ENCODE measurements around the gene IL31. TPM values are rescaled to one million over a fixed set of nuclear protein-coding genes. Genes with fewer than 3 reads are reported as not detected.

The IL31 gene
- total RNA-seq, 4 donors from 2014 or later = not detected

DNA sequence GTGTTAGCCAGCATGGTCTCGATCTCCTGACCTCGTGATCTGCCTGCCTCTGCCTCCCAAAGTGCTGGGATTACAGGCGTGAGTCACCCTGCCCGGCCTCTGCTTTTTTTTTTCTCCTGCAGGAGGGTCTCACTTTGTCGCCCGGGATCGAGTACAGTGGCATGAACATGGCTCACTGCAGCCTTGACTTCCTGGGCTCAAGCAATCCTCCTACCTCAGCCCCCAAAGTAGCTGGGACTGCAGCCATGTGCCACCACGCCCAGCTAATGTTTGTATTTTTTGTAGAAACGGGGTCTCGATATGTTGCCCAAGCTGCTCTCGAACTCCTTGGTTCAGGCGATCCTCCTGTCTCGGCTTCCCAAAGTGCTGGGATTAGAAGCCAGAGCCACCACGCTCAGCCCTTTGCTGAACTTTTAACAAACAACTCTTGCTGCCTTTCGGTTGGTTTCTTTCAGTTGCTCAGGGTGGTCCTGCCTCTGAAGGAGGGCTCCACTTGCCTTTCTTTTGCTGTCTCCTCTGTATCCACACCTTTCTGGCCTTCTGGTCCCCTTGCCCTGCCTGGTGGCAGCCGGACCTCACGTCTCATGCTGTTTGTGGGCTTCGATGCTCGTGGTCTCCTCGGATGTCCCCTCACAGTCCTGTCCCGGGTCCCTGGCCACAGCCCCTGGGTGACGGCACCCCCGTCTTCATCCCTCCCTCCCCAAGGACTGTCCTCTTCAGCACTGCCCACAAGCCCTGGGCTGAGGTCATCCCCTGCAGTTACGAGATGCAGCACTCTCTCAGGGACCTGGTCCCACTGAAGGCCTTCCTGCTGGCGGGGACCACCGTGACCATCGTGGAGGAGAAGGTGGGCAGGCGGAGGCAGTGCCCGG lies 25.7 kb upstream of the IL31 start:
- TF ChIP-seq, protein P1, sequence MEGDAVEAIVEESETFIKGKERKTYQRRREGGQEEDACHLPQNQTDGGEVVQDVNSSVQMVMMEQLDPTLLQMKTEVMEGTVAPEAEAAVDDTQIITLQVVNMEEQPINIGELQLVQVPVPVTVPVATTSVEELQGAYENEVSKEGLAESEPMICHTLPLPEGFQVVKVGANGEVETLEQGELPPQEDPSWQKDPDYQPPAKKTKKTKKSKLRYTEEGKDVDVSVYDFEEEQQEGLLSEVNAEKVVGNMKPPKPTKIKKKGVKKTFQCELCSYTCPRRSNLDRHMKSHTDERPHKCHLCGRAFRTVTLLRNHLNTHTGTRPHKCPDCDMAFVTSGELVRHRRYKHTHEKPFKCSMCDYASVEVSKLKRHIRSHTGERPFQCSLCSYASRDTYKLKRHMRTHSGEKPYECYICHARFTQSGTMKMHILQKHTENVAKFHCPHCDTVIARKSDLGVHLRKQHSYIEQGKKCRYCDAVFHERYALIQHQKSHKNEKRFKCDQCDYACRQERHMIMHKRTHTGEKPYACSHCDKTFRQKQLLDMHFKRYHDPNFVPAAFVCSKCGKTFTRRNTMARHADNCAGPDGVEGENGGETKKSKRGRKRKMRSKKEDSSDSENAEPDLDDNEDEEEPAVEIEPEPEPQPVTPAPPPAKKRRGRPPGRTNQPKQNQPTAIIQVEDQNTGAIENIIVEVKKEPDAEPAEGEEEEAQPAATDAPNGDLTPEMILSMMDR (IDR thresholded peaks at IDR 0.05; ENCODE audit: low read depth) = no peak

DNA sequence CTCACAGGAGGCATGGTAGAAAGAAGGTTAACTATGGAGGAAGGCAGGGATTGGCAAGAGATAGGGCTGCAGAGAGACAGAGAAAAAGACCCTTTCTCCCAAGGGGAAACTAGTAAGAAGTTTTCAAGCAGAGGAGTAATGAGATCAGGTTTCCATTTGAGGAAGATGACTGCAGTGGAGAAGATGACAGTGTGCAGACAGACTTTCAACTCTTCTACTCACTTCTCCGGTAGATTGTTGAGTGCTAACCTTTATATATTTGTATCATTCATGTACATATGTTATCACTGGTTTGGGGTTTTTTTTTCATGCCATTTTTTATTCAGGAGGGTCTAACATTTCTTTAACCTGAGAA lies 23.6 kb upstream of the IL31 start:
- TF ChIP-seq, protein P1 (IDR thresholded peaks at IDR 0.05; ENCODE audit: low read depth) = no peak

DNA sequence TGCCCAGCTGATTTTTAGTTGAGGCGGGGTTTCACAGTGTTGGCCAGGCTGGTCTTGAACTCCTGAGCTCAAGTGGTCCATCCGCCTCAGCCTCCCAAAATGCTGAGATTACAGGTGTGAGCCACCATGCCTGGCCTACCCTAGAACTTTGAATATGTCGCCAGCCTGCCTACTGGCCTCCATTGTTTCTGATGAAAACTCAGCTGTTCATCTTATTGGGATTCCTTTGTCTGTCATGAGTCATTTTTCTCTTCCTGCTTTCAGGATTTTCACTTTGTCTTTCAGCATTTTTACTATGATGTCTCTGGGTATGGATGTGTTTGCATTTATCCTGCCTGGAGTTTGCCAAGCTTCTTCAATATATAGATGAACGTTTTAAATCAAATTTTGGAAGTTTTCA lies 21.4 kb upstream of the IL31 start:
- TF ChIP-seq, protein P1 (IDR thresholded peaks at IDR 0.05; ENCODE audit: low read depth) = no peak

DNA sequence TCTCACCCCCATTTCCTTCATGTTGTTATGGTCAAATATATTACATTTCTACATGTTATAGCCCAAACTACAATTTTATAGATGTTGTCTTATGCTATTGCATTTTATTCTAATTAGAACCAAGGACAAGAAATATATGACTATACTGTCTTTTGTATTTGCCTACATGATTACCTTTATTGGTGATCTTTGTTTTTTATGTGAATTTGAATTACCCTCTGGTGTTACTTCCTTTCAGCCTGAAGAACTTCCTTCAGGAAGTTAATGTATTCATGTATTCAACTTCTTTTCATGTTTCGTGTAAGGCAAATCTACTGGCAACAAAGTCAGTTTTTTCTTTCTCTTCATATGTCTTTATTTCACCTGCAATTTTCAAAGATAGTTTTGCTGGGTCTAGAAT lies 20.8 kb upstream of the IL31 start:
- TF ChIP-seq, protein P1 (IDR thresholded peaks at IDR 0.05; ENCODE audit: low read depth) = no peak

DNA sequence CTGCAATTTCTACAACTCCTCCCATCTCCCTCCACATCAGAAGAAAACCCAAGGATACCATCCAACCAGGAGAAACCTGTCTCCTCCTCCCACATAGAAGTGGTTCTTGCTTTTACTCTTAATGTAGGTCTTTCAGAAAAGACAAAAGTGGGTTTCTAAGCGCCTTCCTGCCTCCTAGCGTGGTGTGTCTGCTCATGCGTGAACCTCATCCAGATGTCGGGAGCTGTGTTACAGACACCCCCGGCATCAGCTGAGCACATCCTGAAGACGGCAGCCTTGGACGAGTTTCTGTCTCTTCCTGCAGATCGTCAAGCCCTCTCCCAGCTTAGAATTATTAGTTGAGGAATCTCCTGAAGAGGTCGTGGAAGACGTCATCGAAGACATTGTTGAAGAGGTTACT lies 18.4 kb upstream of the IL31 start:
- TF ChIP-seq, protein P1 (IDR thresholded peaks at IDR 0.05; ENCODE audit: low read depth) = no peak

DNA sequence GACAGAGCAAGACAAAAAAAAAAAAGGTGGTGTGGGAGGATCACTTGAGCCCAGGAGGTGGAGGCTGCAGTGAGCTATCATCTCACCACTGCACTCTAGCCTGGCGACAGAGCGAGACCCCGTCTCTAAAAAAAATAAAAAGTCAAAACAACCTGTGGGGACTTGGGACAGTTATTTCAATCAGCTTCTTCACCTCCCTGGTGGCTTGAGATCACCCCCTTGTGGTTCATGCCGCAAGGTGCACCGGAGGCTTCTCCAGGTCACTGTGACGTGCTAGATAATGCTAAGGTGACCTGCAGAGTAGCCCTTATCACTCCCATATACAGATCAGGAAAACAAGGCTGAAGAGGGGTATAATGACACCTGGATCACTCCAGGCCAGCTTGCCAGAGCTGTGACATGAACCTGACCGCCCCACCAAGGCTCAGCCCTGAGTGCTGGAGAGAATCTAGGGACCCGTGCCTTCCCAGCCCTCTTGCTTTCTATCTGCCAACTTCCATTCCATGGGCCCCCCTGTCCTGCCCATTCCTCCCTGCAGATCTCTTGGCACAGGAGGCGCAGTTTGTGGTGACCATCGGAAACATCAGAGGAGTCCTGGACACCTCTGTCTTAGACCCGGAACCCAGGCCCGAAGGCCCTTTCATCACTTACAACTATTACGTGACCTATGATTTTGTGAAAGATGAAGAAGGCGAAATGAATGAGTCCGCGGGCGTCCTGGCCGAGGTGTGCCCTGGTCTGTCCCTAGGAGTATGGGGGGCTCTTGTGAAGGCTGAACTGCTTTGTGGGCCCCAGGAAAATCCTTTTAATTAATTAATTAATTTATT lies 17.0 kb upstream of the IL31 start:
- TF ChIP-seq, protein P1 (IDR thresholded peaks at IDR 0.05; ENCODE audit: low read depth) = no peak
